Large intestine (tissue), 3 donors: ENCODE data around the gene CNIH4. TPM values are rescaled to one million over a fixed set of nuclear protein-coding genes. Genes with fewer than 3 reads are reported as not detected.
"Not testable (repeated sequence)": the region's sequence is repeated elsewhere in the genome, so short reads cannot be mapped to it uniquely, and the experiment has no call there.

Experiments used
- DNase-seq, 2 donors: peaks; one replicate each; pipeline versions ENCODE4 v3.0.0 to v3.0.0-alpha.2; 2013
- H3K27ac ChIP-seq: one replicate; pipeline ENCODE4 v1.5.1; 2013; ENCODE audit warnings: low read length
- H3K27me3 ChIP-seq: 2 replicates; pipeline ENCODE4 v1.6.1; 2013; ENCODE audit warnings: low read length; ENCODE audit not compliant: control insufficient read depth, insufficient read depth
- H3K36me3 ChIP-seq: 2 replicates; pipeline ENCODE4 v1.6.1; 2013; ENCODE audit warnings: low read length; ENCODE audit not compliant: control insufficient read depth, insufficient read depth
- H3K4me1 ChIP-seq: one replicate; pipeline ENCODE4 v1.6.1; 2013; ENCODE audit warnings: low read length; ENCODE audit not compliant: control insufficient read depth, insufficient read depth
- H3K4me3 ChIP-seq: one replicate; pipeline ENCODE4 v1.5.1; 2013; ENCODE audit warnings: low read length
- H3K9me3 ChIP-seq: one replicate; pipeline ENCODE4 v1.6.1; 2013; ENCODE audit warnings: mild to moderate bottlenecking, low read depth, low read length, moderate library complexity; ENCODE audit not compliant: control insufficient read depth
- WGBS: methylation state at CpG from one replicate; pipeline ENCODE4 v1.1.5; 2013; ENCODE audit warnings: low lambda C conversion rate; ENCODE audit not compliant: insufficient coverage; 5-methylcytosine and 5-hydroxymethylcytosine counted together
- polyA plus RNA-seq: library from polyadenylated mRNA; unstranded; fragments of 120-200 nt; gene quantifications from one replicate; pipeline ENCODE4 v1.2.1, GENCODE V29; 2013

The CNIH4 gene
- polyA plus RNA-seq, 1 donor, result 50.0 TPM

DNA sequence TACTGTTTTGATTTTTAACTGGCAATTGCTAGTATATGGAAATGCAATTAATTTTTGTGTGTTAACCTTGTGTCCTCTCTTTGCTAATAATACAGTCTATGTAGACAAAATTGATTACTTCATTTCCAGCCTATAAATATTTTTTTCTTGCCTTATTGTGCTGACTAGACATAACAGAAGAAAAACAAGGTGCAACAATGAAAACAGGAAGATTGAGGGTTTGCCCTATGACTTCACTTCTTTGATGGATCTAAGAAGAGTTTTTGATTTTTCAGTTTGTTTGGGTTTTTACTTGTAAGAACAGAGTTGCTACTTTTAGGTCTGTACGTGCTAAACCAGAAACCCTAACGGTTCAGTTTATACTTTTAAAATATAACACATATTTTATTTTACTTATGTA lies 8.5 kb upstream of the CNIH4 start:
- Histone ChIP-seq H3K4me3 (no peak overlapping the region), H3K9me3 (peaks cover 23% of the 10 kb centered on the region), H3K27me3 (no peaks in the 10 kb centered on the region), H3K4me1 (no peaks in the 10 kb centered on the region), H3K36me3 (no peaks in the 10 kb centered on the region), H3K27ac (no peak overlapping the region)
- no peak for DNase-seq
- WGBS, result no CpG with 5 or more reads among the region's 2 CpGs

DNA sequence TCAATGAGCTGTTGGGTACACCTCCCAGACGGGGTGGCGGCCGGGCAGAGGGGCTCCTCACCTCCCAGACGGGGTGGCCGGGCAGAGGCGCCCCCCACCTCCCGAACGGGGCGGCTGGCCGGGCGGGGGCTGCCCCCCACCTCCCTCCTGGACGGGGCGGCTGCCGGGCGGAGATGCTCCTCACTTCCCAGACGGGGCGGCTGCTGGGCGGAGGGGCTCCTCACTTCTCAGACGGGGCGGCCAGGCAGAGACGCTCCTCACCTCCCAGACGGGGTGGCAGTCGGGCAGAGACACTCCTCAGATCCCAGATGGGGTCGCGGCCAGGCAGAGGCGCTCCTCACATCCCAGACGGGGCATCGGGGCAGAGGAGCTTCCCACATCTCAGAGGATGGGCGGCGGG lies 7.0 kb upstream of the CNIH4 start:
- peaks cover 11% of the 10 kb centered on the region for H3K4me1 ChIP-seq
- H3K4me3 ChIP-seq, H3K27ac ChIP-seq, H3K36me3 ChIP-seq, DNase-seq, H3K27me3 ChIP-seq, H3K9me3 ChIP-seq: not testable (repeated sequence)
- no CpG with 5 or more reads among the region's 30 CpGs for WGBS

DNA sequence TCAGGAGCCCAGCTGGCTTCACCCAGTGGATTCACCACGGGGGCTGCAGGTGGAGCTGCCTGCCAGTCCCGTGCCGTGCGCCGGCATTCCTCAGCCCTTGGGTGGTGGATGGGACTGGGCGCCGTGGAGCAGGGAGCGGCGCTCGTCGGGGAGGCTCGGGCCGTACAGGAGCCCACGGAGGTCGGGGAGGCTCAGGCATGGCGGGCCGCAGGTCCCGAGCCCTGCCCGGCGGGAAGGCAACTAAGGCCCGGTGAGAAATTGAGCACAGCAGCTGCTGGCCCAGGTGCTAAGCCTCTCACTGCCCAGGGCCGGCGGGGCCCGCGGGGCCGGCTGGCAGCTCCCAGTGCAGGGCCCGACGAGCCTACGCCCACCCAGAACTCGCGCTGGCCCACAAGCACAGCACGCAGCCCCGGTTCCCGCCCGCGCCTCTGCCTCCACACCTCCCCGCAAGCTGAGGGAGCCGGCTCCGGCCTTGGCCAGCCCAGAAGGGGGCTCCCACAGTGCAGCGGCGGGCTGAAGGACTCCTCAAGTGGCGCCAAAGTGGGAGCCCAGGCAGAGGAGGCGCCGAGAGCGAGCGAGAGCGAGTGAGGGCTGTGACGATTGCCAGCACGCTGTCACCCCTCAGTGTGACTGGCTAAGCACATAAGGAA lies 4.1 kb upstream of the CNIH4 start:
- not testable (repeated sequence) for DNase-seq, H3K9me3 ChIP-seq, H3K27ac ChIP-seq, H3K36me3 ChIP-seq, H3K27me3 ChIP-seq, H3K4me3 ChIP-seq
- H3K4me1 ChIP-seq, result peaks cover 22% of the 10 kb centered on the region
- no CpG with 5 or more reads among the region's 49 CpGs for WGBS

DNA sequence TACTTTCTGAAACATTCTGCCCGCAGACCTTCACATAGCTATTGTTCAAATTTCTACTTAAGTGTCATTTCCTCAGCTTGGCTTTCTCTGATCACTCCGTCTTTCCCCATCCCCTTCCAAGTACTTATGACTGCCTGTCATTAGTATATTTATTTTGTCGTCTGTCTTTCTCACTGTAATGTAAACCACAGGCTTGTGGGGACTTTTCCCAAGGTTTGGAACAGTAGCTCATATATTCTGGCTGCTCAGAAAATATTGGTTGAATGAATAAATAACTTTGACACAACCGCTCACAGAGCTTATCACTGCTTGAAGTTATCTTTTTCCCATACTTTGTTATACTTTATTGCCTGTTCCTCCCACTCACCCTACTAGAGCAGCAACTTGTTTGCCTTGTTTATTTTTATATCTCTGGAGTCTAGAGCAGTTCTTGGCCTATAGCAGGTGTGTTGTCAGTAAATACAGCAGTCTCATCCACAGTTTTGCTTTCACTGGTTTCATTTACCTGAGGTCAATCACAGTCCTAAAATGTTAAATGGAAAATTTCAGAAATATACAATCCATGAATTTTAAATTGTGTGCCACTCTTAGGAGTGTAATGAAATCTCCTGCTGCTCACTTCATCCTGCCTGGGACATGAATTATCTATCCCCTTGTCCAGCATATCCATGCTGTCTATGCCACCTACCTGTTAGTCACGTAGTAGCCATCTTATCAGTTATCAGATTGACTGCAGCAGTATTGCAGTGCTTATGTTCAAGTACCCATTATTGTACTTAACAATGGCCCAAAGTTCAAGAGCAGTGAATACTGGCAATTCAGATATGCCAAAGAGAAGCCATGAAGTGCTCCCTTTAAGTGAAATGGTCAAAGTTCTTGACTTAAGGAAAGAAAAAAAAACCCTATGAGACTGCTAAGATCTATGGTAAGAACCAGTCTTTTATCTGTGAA lies 2.4 kb upstream of the CNIH4 start:
- Histone ChIP-seq H3K27me3 (no peaks in the 10 kb centered on the region), H3K36me3 (no peaks in the 10 kb centered on the region), H3K27ac (peak overlapping the region; percentile 88), H3K4me1 (peaks cover 31% of the 10 kb centered on the region), H3K9me3 (peaks cover 7% of the 10 kb centered on the region), H3K4me3 (no peak overlapping the region)
- WGBS, result 29% methylated on average over 3 of the region's 5 CpGs
- DNase-seq, result peak; percentile 80 to 92

DNA sequence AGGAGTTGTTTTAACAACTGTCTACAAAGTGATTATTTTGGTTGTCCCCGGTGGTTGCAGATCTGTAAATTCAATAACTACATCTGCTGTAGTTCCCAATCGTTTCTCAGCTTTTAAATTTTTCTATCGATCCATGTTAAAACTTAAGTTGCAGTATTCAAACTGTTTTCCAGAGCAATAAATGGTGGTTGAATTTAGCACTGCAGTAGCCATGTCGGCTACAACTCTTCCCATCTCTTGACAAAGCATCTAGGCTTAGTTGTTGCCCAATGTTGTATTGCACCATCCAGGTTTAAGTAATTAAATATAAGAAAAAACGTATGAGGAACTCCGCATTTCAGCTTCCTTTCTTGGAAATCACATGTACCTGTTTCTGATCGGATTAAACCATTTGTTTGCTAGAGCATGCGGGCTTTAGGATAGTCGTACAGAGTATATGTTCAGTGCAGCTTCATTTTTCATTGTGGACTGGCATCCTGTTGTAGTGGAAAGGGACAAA lies 996 bp downstream of the CNIH4 start:
- peaks cover 3% of the 10 kb centered on the region for H3K36me3 ChIP-seq
- H3K9me3 ChIP-seq, result peaks cover 3% of the 10 kb centered on the region
- DNase-seq, result peak; percentile 14 to 56
- peak overlapping the region; percentile 87 for H3K4me3 ChIP-seq
- no peaks in the 10 kb centered on the region for H3K27me3 ChIP-seq
- WGBS, result no CpG with 5 or more reads among the region's 9 CpGs
- peaks cover 31% of the 10 kb centered on the region for H3K4me1 ChIP-seq
- peak overlapping the region; percentile 69 for H3K27ac ChIP-seq

DNA sequence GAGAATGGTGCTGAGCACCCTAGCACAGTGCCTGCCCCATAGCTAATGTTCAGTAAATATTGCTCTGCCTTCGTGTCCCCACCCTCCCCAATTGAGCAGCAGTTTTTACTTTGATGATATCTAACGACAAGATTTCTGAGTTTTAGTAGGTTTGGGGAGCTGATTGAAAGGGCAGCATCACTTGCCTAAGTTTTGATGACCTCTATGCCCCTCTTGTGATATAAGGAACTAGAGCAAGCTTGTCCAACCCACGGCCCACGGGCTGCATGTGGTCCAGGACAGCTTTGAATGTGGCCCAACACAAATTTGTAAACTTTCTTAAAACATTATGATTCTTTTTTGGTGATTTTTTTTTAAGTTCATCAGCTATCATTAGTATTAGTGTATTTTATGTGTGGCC lies 1.6 kb downstream of the CNIH4 start:
- Histone ChIP-seq H3K36me3 (peaks cover 3% of the 10 kb centered on the region), H3K9me3 (no peaks in the 10 kb centered on the region), H3K4me3 (peak overlapping the region; percentile 87), H3K27me3 (no peaks in the 10 kb centered on the region), H3K27ac (peak overlapping the region; percentile 69), H3K4me1 (peaks cover 31% of the 10 kb centered on the region)
- DNase-seq, result no peak
- 60% methylated on average over 1 of the region's 4 CpGs for WGBS

DNA sequence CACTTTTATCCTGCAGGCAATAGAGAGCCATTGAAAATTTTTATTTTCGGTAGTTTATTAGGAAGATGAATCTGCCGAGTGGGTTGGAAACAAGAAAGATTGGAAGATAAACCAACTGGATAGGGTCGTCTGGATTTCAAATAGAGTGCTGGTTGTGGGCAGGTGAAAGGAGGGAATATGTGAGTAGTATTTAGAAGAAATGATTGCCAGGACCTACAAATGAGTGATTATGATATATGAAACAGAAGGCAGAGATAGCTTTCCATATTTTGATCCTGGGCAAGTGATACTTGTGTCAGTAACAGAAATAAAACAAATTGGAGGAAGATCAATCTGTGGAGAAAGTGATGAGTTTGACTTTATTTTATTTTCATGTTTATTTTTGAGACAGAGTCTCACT lies 2.5 kb downstream of the CNIH4 start:
- peaks cover 8% of the 10 kb centered on the region for H3K36me3 ChIP-seq
- no peak overlapping the region for H3K4me3 ChIP-seq
- 62% methylated on average over 3 of the region's 3 CpGs for WGBS
- no peak overlapping the region for H3K27ac ChIP-seq
- no peaks in the 10 kb centered on the region for H3K9me3 ChIP-seq
- no peaks in the 10 kb centered on the region for H3K27me3 ChIP-seq
- no peak for DNase-seq
- peaks cover 23% of the 10 kb centered on the region for H3K4me1 ChIP-seq

DNA sequence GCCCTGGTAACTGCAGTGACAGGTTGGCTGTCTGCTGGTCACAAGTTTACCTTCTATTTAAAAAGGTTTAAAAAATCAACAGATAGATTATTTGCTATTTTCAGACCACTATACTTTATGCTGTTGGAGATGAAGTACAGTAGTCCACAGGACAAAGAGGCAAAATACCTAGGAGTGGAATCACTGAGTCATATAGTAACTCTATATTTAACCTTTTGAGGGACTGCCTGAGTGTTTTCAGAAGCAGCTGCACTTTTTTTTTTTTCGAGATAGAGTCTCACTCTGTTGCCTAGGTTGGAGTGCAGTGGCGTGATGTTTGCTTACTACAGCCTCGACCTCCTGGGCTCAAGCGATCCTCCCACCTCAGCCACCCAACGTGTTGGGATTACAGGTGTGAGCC lies 11.7 kb downstream of the CNIH4 start:
- no CpG with 5 or more reads among the region's 5 CpGs for WGBS
- Histone ChIP-seq H3K9me3 (no peaks in the 10 kb centered on the region), H3K27me3 (no peaks in the 10 kb centered on the region), H3K36me3 (peaks cover 63% of the 10 kb centered on the region), H3K27ac (no peak overlapping the region), H3K4me3 (no peak overlapping the region), H3K4me1 (no peaks in the 10 kb centered on the region)
- DNase-seq, result no peak

DNA sequence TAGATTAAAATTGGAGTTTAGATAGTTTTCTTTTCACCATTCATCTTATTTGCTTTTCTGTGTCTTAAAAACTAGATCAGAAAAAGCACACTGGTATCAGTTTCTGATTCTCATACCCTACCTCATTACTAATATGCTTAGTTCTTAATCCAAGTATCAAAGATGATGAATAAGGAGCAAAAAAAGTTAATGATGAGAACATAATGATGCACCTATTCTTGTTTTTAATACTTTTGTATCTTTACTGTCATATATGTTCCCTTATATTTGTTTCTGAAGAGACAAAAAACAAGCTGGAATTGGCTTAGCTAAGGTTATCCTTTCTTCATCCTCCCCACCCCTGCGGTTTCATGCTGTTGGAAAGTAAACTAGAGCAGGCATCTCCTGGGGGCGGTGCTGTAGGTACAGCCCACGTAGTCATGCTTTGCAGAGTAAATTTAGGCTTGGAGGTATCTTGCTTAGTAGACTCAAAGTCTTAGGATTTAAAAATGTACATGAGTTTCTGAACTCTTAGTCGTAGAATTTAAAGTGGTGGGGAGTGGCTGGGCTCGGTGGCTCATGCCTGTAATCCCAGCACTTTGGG lies 16.4 kb downstream of the CNIH4 start:
- no peak for DNase-seq
- Histone ChIP-seq H3K27ac (no peak overlapping the region), H3K9me3 (no peaks in the 10 kb centered on the region), H3K27me3 (no peaks in the 10 kb centered on the region), H3K36me3 (peaks cover 72% of the 10 kb centered on the region), H3K4me1 (peaks cover 1% of the 10 kb centered on the region), H3K4me3 (no peak overlapping the region)
- no CpG with 5 or more reads among the region's 5 CpGs for WGBS

DNA sequence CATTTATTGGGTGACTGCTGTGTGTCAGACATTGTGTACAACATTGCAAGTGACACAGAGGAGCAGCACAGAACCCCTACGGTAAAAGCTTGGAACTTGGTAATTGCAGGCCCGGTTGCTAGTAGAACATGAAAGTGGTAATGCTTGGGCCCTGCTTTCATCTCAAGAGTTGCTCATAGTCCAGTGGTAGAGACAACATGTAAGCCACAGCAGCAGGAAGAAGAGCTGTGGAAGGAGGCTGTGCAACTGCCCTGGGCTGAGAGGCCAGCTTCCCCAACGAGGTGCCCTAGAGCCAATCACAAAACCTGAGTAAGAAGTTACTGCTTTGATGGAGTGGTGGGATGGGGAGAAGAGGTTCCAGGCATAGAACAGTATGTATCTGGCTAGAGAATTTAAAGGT lies 18.4 kb downstream of the CNIH4 start:
- WGBS, result 60% methylated on average over 1 of the region's 3 CpGs
- DNase-seq, result no peak
- Histone ChIP-seq H3K27me3 (no peaks in the 10 kb centered on the region), H3K36me3 (peaks cover 59% of the 10 kb centered on the region), H3K9me3 (no peaks in the 10 kb centered on the region), H3K4me3 (no peak overlapping the region), H3K27ac (no peak overlapping the region), H3K4me1 (peaks cover 3% of the 10 kb centered on the region)
